HCEC 1CT (cell line): ENCODE data around the gene NPBWR2.

Experiments
- DNase-seq: peaks from one replicate; pipeline ENCODE4 v3.0.0-alpha.2; 2017

The NPBWR2 gene

DNA sequence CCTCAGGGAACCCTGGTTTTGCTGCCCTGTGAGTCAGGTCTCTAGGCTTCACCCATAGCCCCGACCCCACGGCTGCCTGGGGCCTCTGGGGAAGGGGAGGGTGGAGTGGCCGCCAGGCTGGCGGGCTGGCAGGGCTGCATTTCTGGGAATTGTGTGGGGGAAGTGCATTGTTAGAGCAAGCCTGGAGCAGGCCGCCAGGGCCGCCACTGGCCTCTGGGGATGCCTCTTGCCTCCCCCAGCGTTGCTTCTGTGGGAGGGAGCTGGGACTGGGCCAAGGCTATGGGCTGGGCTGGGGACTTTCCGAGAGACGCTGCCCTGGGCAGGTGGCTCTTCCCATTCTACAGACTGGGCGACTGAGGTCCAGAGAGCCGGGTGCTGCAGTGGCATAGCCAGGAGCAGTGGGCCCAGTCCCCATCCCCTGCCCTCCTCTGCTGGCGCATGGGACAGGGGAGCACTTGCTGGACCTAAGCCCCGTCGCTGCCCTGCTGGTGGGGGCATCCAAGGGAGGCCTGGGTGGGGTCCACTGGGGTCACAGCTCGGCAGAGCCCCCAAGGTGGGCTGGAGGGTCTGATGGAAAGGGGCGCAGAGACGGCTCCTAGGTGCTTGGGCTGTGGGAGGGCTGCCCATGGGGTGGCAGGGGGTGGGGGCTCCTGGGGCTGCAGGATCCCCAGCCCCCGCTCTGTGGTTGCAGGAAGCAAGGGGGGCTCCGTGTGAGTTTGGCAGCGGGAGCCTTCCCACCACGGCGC, 51.3 kb downstream of the NPBWR2 start:
- no peak for DNase-seq

DNA sequence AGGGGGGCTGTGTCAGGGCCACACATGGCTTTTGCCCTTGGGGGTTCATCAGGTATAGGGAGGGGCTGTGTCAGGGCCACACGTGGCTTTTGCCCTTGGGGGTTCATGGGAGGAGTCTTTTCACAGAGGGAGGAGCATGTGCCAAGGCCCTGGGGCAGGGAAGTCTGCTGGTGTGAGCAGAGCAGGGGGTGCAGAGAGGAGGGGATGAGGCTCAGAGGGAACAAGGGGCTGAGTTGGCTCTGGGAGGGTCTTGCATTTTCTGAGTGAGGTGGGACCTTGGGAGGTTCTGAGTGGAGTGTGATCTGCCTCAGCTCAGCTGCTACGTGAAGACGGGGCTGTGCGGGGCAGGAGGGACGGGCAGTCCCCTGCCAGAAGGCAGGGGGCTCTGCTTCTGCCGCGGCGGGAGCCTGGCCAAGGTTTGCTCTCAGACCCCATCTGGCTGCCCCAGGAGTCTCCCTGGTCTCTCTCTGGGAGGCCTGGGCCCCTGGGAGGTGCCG, 51.9 kb downstream of the NPBWR2 start:
- no peak for DNase-seq

DNA sequence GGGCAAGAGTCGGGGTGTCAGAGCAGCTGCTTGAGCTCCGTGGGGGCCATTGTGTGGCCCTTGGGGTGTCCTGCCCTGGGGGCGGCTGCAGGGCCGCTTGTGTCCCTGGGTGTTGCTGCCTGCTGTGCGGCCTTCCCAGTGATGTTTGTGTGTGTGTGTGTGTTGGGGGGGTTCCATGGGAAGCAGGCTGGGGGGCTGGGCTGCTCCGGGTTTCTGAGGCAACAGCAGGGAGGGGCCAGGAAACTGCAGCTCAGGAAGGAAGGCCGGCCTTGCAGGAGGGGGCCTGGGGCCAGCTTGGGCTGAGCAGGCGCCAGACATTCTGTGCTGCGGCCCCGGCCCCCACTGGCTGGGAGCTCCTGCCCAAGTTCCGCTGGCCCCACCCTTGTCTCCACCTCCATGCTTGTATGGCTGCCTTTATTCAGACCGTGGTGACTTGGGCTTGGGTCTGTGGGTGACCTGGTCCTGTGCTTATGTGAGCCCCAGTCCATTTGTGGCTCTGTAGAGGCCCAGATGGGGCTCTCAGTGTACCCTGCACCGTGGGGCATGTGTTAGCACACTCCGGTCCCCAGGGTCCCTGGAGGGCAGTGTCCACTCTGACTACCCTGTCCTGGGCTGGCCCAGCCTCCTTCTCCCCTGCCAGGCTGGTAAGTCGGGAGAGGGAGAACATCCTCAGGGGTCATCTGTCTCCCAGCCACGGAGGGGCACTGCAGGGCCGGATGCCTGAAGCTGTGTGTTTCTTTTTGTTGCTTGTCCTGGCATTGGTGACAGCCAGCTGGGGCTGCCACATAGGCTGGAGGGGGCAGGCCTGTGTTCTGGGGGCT, 53.3 kb downstream of the NPBWR2 start:
- DNase-seq, result no peak
